AG04450 (cell line): ENCODE measurements around the gene BAHCC1. TPM values are rescaled to one million over a fixed set of nuclear protein-coding genes. Genes with fewer than 3 reads are reported as not detected.
A peak's percentile ranks its signal among the peaks of the same experiment; 100 is the strongest.

Source experiments
- CTCF ChIA-PET: fragments of 300-600, 350-600 bp; formaldehyde crosslinking; extraction: SDS; loops from one replicate; lab custom pipeline; 2022; ENCODE audit warnings: antibody characterized with exemption, inconsistent platforms; lab: Charles Lee
- POLR2A ChIA-PET: fragments of 350-600 bp; formaldehyde crosslinking; extraction: SDS; loops from one replicate; lab custom pipeline; 2021; ENCODE audit warnings: antibody characterized with exemption, inconsistent platforms; lab: Yijun Ruan, JAX
- DNase-seq: peaks from one replicate; pipeline ENCODE4 v3.0.0-alpha.2; 2011; ENCODE audit warnings: low read depth, low spot score
- H3K27ac ChIP-seq: one replicate; pipeline ENCODE4 v1.5.1; 2012; ENCODE audit warnings: low read depth, low read length, control low read depth
- H3K27me3 ChIP-seq: one replicate; pipeline ENCODE4 v1.6.0; 2012; ENCODE audit warnings: low read length; ENCODE audit not compliant: control insufficient read depth, insufficient read depth
- H3K4me3 ChIP-seq: 2 replicates; pipeline ENCODE4 v1.5.1; 2011; ENCODE audit warnings: mild to moderate bottlenecking, low read depth, low read length, control low read depth
- H3K9me3 ChIP-seq: 2 replicates; pipeline ENCODE4 v1.5.1; 2012; ENCODE audit warnings: low read length; ENCODE audit not compliant: control insufficient read depth, insufficient read depth
- polyA plus RNA-seq: library from polyadenylated mRNA; depleted of rRNA; stranded (reverse); fragments of >200 nt; gene quantifications from 2 replicates; pipeline ENCODE4 v1.2.3, GENCODE V29; 2011
- TF ChIP-seq, protein P1 (sequence below): IDR thresholded peaks from 2 replicates; pipeline ENCODE4 v1.5.1; 2011; ENCODE audit warnings: low read depth, low read length, control low read depth, inconsistent platforms

BAHCC1 gene
- polyA plus RNA-seq, 1 experiment: 1.3 TPM

DNA sequence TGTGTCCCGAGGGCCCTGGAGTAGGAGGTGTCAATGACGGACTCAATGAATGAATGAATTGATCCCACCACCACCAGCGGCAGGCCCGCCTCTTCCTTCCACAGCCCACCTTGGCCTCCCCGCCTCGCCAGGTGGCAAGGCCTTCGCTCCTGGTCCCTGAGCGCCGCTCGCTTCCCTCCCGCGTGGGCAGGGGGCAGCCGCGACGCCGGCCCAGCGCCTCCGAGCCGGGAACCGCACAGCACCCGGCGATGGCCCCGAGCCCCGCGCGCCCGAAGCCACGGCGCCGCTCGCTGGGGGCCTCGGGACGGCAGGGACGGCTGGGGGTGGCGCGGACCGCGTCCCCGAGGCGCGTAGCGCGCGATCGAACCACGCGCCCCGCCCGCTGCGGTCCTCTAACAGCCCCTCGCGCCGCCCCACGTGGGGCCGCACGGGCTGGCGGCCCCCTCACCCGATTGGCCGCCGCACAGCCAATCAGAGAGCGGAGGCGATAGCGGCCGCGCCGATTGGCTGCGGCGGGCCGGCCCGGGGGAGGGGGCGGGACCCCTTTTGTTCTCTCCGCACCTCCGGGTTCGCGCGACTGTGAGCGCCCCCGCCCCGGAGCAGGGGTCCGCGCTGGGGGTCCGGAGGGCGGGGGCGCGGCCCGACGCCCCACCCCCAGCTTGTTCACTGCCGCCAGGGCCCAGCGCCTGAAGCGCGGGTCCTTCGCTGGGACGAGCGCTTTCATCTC, 86.0 kb downstream of the BAHCC1 start:
- TF ChIP-seq, protein P1, sequence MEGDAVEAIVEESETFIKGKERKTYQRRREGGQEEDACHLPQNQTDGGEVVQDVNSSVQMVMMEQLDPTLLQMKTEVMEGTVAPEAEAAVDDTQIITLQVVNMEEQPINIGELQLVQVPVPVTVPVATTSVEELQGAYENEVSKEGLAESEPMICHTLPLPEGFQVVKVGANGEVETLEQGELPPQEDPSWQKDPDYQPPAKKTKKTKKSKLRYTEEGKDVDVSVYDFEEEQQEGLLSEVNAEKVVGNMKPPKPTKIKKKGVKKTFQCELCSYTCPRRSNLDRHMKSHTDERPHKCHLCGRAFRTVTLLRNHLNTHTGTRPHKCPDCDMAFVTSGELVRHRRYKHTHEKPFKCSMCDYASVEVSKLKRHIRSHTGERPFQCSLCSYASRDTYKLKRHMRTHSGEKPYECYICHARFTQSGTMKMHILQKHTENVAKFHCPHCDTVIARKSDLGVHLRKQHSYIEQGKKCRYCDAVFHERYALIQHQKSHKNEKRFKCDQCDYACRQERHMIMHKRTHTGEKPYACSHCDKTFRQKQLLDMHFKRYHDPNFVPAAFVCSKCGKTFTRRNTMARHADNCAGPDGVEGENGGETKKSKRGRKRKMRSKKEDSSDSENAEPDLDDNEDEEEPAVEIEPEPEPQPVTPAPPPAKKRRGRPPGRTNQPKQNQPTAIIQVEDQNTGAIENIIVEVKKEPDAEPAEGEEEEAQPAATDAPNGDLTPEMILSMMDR: no peak
- DNase-seq: no peak
- peak overlapping the region; percentile 52 for H3K4me3 ChIP-seq
- no peak overlapping the region for H3K27ac ChIP-seq
- ChIA-PET CTCF (interaction anchor here (0.6 to 2.0 kb wide), 2 partner anchors 84 to 227 kb away, joined by 3 to 6 read pairs; no protein-coding TSS in a partner anchor), POLR2A (interaction anchor here (0.9 kb wide), 1 partner anchor 86 kb away, joined by 4 read pairs; the partner anchor contains the start of gene BAHCC1)
- peaks cover 12% of the 10 kb centered on the region for H3K9me3 ChIP-seq
- H3K27me3 ChIP-seq: peaks cover 9% of the 10 kb centered on the region

DNA sequence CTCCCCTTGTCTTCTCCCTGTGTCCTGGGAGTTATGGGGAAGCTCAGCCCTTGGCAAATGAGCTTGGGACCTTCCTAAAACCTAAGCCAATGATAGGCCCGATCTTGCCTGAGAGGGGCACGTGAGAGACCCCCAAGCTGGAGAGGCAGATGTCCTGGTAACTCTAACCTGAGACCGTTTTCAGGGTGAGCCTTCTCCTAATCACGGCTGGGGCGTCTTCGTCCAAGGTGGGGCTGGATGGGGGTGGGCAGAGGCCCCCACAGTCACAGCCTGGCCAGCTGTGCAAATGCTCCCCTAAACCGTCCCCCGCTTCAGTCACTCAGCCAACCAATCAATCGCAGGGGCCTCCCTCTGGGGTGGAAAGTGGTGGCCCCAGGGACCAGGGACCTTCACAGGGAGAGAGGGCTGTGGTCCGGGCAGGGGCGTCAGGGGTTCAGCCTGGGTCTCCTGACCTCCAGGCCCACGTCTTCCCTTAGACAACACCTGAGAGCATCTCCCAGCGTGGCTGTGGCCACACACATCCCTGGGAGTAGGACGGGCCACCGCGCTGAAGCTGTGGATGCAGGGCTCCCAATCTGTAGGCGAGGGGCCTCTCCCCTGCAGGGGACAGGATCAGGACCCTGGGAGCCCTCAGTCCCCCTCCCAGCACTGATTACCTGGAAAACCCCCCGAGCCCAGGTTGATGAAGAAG, 86.7 kb downstream of the BAHCC1 start:
- POLR2A ChIA-PET: no interaction called here
- CTCF ChIA-PET: interaction anchor here (0.6 to 2.0 kb wide), 2 partner anchors 85 to 227 kb away, joined by 3 to 6 read pairs; no protein-coding TSS in a partner anchor
- H3K27ac ChIP-seq: no peak overlapping the region
- DNase-seq: no peak
- TF ChIP-seq, protein P1: no peak
- H3K27me3 ChIP-seq: peaks cover 9% of the 10 kb centered on the region
- H3K9me3 ChIP-seq: peaks cover 9% of the 10 kb centered on the region; the same call in 1 of the 2 replicates
- peak overlapping the region; percentile 52 for H3K4me3 ChIP-seq

DNA sequence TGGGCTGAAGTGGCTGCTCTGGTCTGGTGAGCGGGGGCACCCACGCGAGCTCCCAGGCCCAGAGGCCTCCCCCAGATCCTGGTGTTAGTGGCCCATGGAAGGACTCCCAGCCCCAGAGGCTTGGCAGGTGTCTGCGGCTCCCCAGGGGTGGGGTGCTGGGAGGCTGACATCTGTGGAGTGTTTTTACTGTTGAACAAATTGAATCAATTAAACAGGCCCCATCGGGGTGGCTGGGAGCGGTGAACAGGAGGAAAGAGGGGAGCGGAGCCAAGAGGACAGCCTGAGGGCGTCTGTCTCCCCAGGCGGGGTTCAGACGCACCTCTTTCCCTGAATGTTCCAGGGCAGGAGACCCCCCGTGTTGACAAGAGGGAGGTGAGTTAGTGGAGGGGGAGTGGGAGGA, 87.4 kb downstream of the BAHCC1 start:
- Histone ChIP-seq H3K27ac (no peak overlapping the region), H3K4me3 (no peak overlapping the region), H3K9me3 (peaks cover 7% of the 10 kb centered on the region; the same call in 1 of the 2 replicates), H3K27me3 (peaks cover 9% of the 10 kb centered on the region)
- no peak for DNase-seq
- TF ChIP-seq, protein P1: no peak
- ChIA-PET CTCF (interaction anchor here (2.0 kb wide), 1 partner anchor 228 kb away, joined by 6 read pairs; no protein-coding TSS in a partner anchor), POLR2A (no interaction called here)

DNA sequence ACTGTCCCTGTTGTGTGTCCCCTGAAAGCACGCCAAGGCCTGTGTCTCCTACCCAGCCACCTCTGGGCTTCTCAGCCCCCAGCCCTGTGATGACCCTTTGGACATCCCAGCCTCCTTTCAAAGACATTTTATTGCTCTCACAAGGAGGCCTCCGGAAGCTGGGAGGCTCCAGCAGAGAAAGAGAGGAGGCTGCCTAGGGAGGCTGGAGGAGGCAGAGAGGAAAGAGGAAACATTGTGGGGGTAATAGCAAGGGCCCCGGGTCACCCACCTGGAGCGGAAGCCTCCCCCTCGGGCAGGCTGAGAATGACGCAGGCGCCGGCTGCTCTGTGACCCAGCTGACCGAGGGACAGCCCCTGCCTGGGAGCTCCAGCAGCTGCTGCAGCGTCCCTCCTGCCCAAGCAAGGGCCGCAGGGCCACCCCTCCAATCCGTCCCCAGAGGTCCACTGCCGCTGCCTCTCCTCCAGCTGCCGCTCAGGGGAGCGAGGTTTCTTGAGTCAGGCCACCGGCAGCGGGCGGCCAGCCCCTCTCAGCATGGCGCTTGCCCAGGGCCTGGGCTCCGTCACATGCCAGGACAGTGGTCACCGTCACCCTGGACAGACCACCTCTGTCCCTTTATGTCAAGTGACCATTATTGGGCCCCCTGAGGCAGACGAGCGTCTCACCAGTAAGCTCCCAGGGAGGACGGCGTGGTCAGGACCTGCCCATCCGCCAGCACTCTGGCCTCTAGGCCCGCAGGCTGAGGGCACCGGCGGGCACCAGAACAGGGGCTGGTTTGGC, 88.0 kb downstream of the BAHCC1 start:
- TF ChIP-seq, protein P1: no peak
- Histone ChIP-seq H3K9me3 (peaks cover 7% of the 10 kb centered on the region; the same call in 1 of the 2 replicates), H3K27ac (no peak overlapping the region), H3K4me3 (no peak overlapping the region), H3K27me3 (peaks cover 6% of the 10 kb centered on the region)
- ChIA-PET CTCF (interaction anchor here (1.6 to 2.1 kb wide), 5 partner anchors 81 to 230 kb away, joined by 6 to 21 read pairs (median 10); no protein-coding TSS in a partner anchor), POLR2A (no interaction called here)
- DNase-seq: no peak
